Calu3 (cell line): Measurements from ENCODE around the gene CRYBA2. TPM values are rescaled to one million over a fixed set of nuclear protein-coding genes. Genes with fewer than 3 reads are reported as not detected.

ENCODE experiments used
- BruUV-seq: library from RNA; stranded (reverse); fragments of 400-500 nt; replicated peaks from 2 replicates; lab custom pipeline; 2021; lab: Mats Ljungman, UMichigan
- CTCF ChIA-PET: fragments of 300-600 bp; sonication (Branson Sonifier 250); formaldehyde crosslinking; loops from one replicate; lab custom pipeline; 2022; ENCODE audit warnings: antibody characterized with exemption; lab: Charles Lee
- DNase-seq: peaks from one replicate; pipeline ENCODE4 v3.0.0; 2022
- H3K27ac Mint-ChIP-seq: one replicate; pipeline ENCODE4 v1.8.0; 2022; ENCODE audit warnings: mixed read lengths; ENCODE audit not compliant: unreplicated experiment
- H3K27me3 Mint-ChIP-seq: one replicate; pipeline ENCODE4 v1.8.0; 2022; ENCODE audit warnings: mixed read lengths; ENCODE audit not compliant: unreplicated experiment
- H3K36me3 Mint-ChIP-seq: one replicate; pipeline ENCODE4 v1.8.0; 2022; ENCODE audit warnings: mild to moderate bottlenecking, moderate library complexity, mixed read lengths; ENCODE audit not compliant: insufficient read depth, unreplicated experiment
- H3K4me1 Mint-ChIP-seq: one replicate; pipeline ENCODE4 v1.8.0; 2022; ENCODE audit warnings: mild to moderate bottlenecking, low read depth, mixed read lengths; ENCODE audit not compliant: unreplicated experiment
- H3K4me3 Mint-ChIP-seq: one replicate; pipeline ENCODE4 v1.8.0; 2022; ENCODE audit warnings: mild to moderate bottlenecking, low read depth, moderate library complexity, mixed read lengths; ENCODE audit not compliant: unreplicated experiment
- H3K9me3 Mint-ChIP-seq: one replicate; pipeline ENCODE4 v1.8.0; 2022; ENCODE audit warnings: low read depth, mixed read lengths; ENCODE audit not compliant: unreplicated experiment
- intact Hi-C: fragments of 100-400 bp; cut with micrococcal nuclease; formaldehyde crosslinking; loops from one replicate; pipeline ENCODE4 v1.10.0; 2022; ENCODE audit not compliant: unreplicated experiment
- total RNA-seq: library from RNA; stranded (reverse); gene quantifications from 2 replicates; pipeline ENCODE4 v1.2.3, GENCODE V29; 2022
- TF ChIP-seq, protein P1 (sequence below): fragments of 200-600 bp; IDR thresholded peaks from one replicate; pipeline ENCODE4 v1.8.0; 2022; ENCODE audit warnings: antibody characterized with exemption; ENCODE audit not compliant: unreplicated experiment

The CRYBA2 gene
- total RNA-seq, 1 experiment from 2014 or later = not detected

DNA sequence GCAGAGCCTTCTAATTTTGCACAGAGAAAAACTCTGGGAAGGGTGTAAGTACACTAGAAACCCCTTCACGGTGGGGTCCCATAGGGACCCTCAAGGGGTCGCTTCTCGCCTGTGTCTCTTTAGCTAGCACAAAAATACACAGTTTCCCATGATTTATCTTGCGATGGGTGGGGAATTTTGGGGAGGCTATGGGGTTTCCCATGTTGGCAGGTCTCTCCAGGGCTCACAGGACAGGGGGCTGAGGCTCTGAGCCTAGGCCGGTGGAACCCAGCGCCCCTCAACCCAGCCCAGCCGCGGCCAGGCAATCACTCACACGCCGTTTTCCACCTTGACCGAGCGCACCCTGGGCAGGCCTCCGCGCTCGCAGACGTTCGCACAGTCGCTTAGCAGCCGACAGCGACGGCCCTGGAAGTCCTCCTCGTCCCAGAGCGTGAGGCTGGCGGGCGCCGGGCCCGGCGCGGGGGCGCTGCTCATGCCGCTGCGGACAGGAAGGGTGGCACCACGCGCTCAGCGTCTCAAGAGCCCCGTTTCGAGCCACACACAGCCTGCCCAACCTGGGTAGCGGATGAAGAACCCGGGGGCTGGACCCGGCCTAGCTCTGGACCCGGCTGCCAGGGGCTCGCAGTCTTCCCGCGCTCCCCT, 398 bp downstream of the CRYBA2 start:
- no peak overlapping the region for H3K27ac Mint-ChIP-seq
- peak overlapping the region; percentile 66 for H3K4me3 Mint-ChIP-seq
- H3K27me3 Mint-ChIP-seq = peaks cover 99% of the 10 kb centered on the region
- BruUV-seq = no TSS peak
- DNase-seq = no peak
- H3K36me3 Mint-ChIP-seq = peaks cover 5% of the 10 kb centered on the region
- TF ChIP-seq, protein P1, sequence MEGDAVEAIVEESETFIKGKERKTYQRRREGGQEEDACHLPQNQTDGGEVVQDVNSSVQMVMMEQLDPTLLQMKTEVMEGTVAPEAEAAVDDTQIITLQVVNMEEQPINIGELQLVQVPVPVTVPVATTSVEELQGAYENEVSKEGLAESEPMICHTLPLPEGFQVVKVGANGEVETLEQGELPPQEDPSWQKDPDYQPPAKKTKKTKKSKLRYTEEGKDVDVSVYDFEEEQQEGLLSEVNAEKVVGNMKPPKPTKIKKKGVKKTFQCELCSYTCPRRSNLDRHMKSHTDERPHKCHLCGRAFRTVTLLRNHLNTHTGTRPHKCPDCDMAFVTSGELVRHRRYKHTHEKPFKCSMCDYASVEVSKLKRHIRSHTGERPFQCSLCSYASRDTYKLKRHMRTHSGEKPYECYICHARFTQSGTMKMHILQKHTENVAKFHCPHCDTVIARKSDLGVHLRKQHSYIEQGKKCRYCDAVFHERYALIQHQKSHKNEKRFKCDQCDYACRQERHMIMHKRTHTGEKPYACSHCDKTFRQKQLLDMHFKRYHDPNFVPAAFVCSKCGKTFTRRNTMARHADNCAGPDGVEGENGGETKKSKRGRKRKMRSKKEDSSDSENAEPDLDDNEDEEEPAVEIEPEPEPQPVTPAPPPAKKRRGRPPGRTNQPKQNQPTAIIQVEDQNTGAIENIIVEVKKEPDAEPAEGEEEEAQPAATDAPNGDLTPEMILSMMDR = no peak
- H3K4me1 Mint-ChIP-seq = peaks cover 9% of the 10 kb centered on the region
- intact Hi-C loops = no loop called here
- CTCF ChIA-PET = interaction anchor here (1.7 kb wide), 1 partner anchor 9 kb away, joined by 4 read pairs; no protein-coding TSS in a partner anchor
- H3K9me3 Mint-ChIP-seq = no peaks in the 10 kb centered on the region

DNA sequence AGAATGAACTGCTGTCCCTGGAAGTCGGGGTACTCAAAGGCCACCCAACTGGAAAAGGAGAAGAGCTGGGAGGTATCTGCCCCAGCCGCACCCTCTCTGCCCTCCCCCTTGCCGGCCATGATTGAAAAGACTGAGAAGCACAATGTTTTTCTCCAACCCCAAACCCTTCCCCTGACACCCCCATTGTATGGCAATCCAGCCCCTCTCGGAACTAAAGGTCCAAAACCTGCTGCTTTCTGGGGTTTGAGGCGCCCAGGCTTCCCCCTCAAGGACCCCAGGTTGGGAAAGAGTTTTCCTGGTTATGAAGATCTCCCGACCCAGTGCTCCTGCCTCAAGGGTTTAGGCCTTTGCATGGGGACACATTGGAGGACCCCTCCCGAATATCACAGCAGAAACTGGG, 1.0 kb downstream of the CRYBA2 start:
- CTCF ChIA-PET = no interaction called here
- Mint-ChIP-seq H3K4me3 (no peak overlapping the region), H3K36me3 (peaks cover 5% of the 10 kb centered on the region), H3K27me3 (peaks cover 99% of the 10 kb centered on the region), H3K9me3 (no peaks in the 10 kb centered on the region), H3K4me1 (peaks cover 4% of the 10 kb centered on the region), H3K27ac (no peak overlapping the region)
- TF ChIP-seq, protein P1 = no peak
- no TSS peak for BruUV-seq
- DNase-seq = no peak
- intact Hi-C loops = no loop called here

DNA sequence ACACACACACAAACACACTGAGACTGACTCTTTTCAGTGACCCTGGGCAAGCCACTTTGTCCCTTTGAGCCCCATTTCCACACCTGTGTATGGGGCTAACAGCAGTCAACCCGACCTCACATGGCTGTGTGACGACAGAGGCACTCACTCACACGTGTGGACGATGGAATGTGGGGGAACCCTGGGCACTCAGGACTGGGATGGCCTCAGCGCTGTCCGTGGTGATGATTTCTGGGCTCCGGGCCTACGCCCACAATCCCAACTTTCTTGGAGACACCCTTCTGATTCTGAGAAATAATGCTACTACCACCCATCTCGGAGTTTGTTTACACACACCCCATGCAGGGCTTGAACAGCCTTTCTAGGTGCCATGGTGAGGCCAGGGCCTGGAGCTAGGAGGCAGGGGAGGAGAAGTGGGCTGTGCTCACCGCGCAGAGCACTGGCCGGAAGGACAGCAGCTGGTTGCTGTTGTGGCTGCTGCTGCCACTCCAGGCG, 1.5 kb downstream of the CRYBA2 start:
- no peaks in the 10 kb centered on the region for H3K9me3 Mint-ChIP-seq
- H3K4me3 Mint-ChIP-seq = no peak overlapping the region
- BruUV-seq = no TSS peak
- TF ChIP-seq, protein P1 = no peak
- intact Hi-C loops = no loop called here
- H3K27me3 Mint-ChIP-seq = peaks cover 99% of the 10 kb centered on the region
- CTCF ChIA-PET = no interaction called here
- H3K27ac Mint-ChIP-seq = no peak overlapping the region
- no peaks in the 10 kb centered on the region for H3K4me1 Mint-ChIP-seq
- DNase-seq = no peak
- H3K36me3 Mint-ChIP-seq = peaks cover 5% of the 10 kb centered on the region

DNA sequence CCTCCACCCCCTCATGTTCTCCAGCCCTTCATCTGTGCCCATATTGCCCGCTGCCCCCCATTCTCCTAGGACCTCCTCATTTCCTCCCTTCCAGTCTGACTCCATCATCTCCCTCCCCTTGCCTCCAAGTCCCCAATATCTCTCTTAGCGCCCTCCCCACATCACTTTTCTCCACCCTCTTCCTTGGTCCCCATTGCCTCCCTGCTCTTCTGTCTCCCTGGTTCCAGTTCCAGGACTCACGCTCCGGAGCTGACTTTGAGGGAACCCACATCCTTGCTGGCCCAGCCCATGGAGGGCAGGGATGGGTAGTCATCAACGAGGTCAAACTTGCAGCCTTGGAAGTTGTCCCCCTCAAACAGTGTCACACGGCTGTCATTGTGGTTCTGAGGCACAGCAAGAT, 2.6 kb downstream of the CRYBA2 start:
- Mint-ChIP-seq H3K9me3 (no peaks in the 10 kb centered on the region), H3K36me3 (no peaks in the 10 kb centered on the region), H3K4me1 (no peaks in the 10 kb centered on the region), H3K27ac (no peak overlapping the region), H3K4me3 (no peak overlapping the region), H3K27me3 (peaks cover 99% of the 10 kb centered on the region)
- intact Hi-C loops = no loop called here
- TF ChIP-seq, protein P1 = no peak
- no peak for DNase-seq
- no TSS peak for BruUV-seq
- CTCF ChIA-PET = interaction anchor here (0.8 kb wide), 1 partner anchor 11 kb away, joined by 5 read pairs; no protein-coding TSS in a partner anchor
